OCI-LY7 (cell line): ENCODE measurements around the gene AKT1. TPM values are rescaled to one million over a fixed set of nuclear protein-coding genes. Genes with fewer than 3 reads are reported as not detected.

Experiments
- BruUV-seq: library from RNA; stranded (reverse); fragments of 400-500 nt; replicated peaks from 2 replicates; lab custom pipeline; 2021; lab: Mats Ljungman, UMichigan
- CTCF ChIA-PET: fragments of 300-600 bp; sonication (Branson Sonifier 250); formaldehyde crosslinking; loops from one replicate; lab custom pipeline; 2022; ENCODE audit warnings: antibody characterized with exemption; ENCODE audit not compliant: unreplicated experiment; lab: Charles Lee
- POLR2A ChIA-PET: fragments of 300-600 bp; sonication (Branson Sonifier 250); formaldehyde crosslinking; loops from one replicate; lab custom pipeline; 2022; ENCODE audit warnings: antibody characterized with exemption; lab: Charles Lee
- DNase-seq: peaks from one replicate; pipeline ENCODE4 v3.0.0-alpha.2; 2015; ENCODE audit warnings: low spot score
- H2AFZ ChIP-seq: fragments of 200-600 bp; sonication (generic), shearing (Covaris generic); 2 replicates; pipeline ENCODE4 v1.6.1; 2014; ENCODE audit warnings: mild to moderate bottlenecking, antibody characterized with exemption, low read length, moderate library complexity
- H3K27ac ChIP-seq: fragments of 200-600 bp; sonication (generic); 2 replicates; pipeline ENCODE4 v1.5.1; 2014; ENCODE audit warnings: mixed run types, low read depth, mild to moderate bottlenecking, moderate library complexity, low read length, inconsistent platforms; ENCODE audit not compliant: poor library complexity, severe bottlenecking
- H3K36me3 ChIP-seq: fragments of 200-600 bp; sonication (generic); 2 replicates; pipeline ENCODE4 v1.6.1; 2014; ENCODE audit warnings: mild to moderate bottlenecking, antibody characterized with exemption, low read length, moderate library complexity, mixed read lengths; ENCODE audit not compliant: insufficient read depth
- H3K4me1 ChIP-seq: fragments of 200-600 bp; sonication (generic); 2 replicates; pipeline ENCODE4 v1.5.1; 2014; ENCODE audit warnings: mild to moderate bottlenecking, low read length; ENCODE audit not compliant: insufficient read depth, poor library complexity, severe bottlenecking
- H3K4me2 ChIP-seq: fragments of 200-600 bp; sonication (generic); 2 replicates; pipeline ENCODE4 v1.6.1; 2014; ENCODE audit warnings: mild to moderate bottlenecking, low read length
- H3K4me3 ChIP-seq: fragments of 200-600 bp; sonication (generic); 2 replicates; pipeline ENCODE4 v1.5.1; 2014; ENCODE audit warnings: mild to moderate bottlenecking, low read depth, low read length; ENCODE audit not compliant: poor library complexity, severe bottlenecking
- H3K79me2 ChIP-seq: fragments of 200-600 bp; sonication (generic); 2 replicates; pipeline ENCODE4 v1.6.1; 2016; ENCODE audit warnings: low read depth, mild to moderate bottlenecking, low read length, moderate library complexity, mixed read lengths; ENCODE audit not compliant: insufficient read depth
- H3K9me2 ChIP-seq: fragments of 200-600 bp; sonication (generic); 2 replicates; pipeline ENCODE4 v1.6.1; 2016; ENCODE audit warnings: mild to moderate bottlenecking, low read length, mixed read lengths; ENCODE audit not compliant: insufficient read depth
- H3K9me3 ChIP-seq: fragments of 200-600 bp; sonication (generic); 2 replicates; pipeline ENCODE4 v1.6.1; 2014; ENCODE audit warnings: mild to moderate bottlenecking, mixed run types, low read length, mixed read lengths
- H4K20me1 ChIP-seq: fragments of 200-600 bp; sonication (generic); 2 replicates; pipeline ENCODE4 v1.6.1; 2014; ENCODE audit warnings: mild to moderate bottlenecking, antibody characterized with exemption, low read length, moderate library complexity, mixed read lengths; ENCODE audit not compliant: insufficient read depth
- CTCF ChIP-seq: fragments of 200-600 bp; sonication (generic); conservative IDR thresholded peaks from 2 replicates; pipeline ENCODE4 v1.5.1; 2014; ENCODE audit warnings: mild to moderate bottlenecking, antibody characterized with exemption, low read length, moderate library complexity, mixed read lengths
- EZH2phosphoT487 ChIP-seq: fragments of 200-600 bp; sonication (generic); IDR thresholded peaks from 2 replicates; pipeline ENCODE4 v1.6.1; 2018; ENCODE audit warnings: low read depth, borderline replicate concordance, mild to moderate bottlenecking, mixed run types, antibody characterized with exemption, low read length, moderate library complexity, mixed read lengths
- intact Hi-C: fragments of 100-400 bp; cut with micrococcal nuclease; formaldehyde crosslinking; loops from one replicate; pipeline ENCODE4 v1.10.0; 2022; ENCODE audit not compliant: unreplicated experiment
- total RNA-seq, 2 experiments: library from RNA; depleted of rRNA in 1 of 2; stranded (reverse); fragments of >200 nt in 1 of 2; shearing (Covaris generic) in 1 of 2; gene quantifications; 2 replicates each; pipeline ENCODE4 v1.2.3, GENCODE V29; 2014 to 2022

The AKT1 gene
- total RNA-seq, 2 experiments from 2014 or later = 75.4 to 108 TPM

- Histone ChIP-seq H2AFZ (no peak overlapping the region), H3K27ac (no peak overlapping the region), H3K9me2 (no peaks in the 10 kb centered on the region), H3K4me2 (no peak overlapping the region), H3K4me1 (peaks cover 28% of the 10 kb centered on the region), H4K20me1 (peaks cover 9% of the 10 kb centered on the region; the same call in 1 of the 2 replicates), H3K4me3 (no peak overlapping the region), H3K36me3 (no peaks in the 10 kb centered on the region), H3K79me2 (no peaks in the 10 kb centered on the region), H3K9me3 (no peaks in the 10 kb centered on the region)
- no peak for DNase-seq
- no peak for TF ChIP-seq CTCF
- TF ChIP-seq EZH2phosphoT487 = no peak
- CTCF ChIA-PET = no interaction called here
- no TSS peak for BruUV-seq
- intact Hi-C loops = no loop called here
- POLR2A ChIA-PET = no interaction called here
Measured at GRCh38 chr14:104796687-104797081, 1.1 kb upstream of the AKT1 start.

- Histone ChIP-seq H3K36me3 (no peaks in the 10 kb centered on the region), H3K9me3 (no peaks in the 10 kb centered on the region), H3K9me2 (no peaks in the 10 kb centered on the region), H3K4me3 (peak overlapping the region; percentile 63), H3K27ac (no peak overlapping the region), H3K4me1 (peaks cover 22% of the 10 kb centered on the region), H3K4me2 (peak overlapping the region; percentile 77), H2AFZ (peak overlapping the region; percentile 56), H4K20me1 (peaks cover 9% of the 10 kb centered on the region; the same call in 1 of the 2 replicates), H3K79me2 (no peaks in the 10 kb centered on the region)
- POLR2A ChIA-PET = no interaction called here
- CTCF ChIA-PET = no interaction called here
- intact Hi-C loops = no loop called here
- BruUV-seq = no TSS peak
- DNase-seq = peak; percentile 66
- TF ChIP-seq CTCF = no peak
- TF ChIP-seq EZH2phosphoT487 = no peak
Measured at GRCh38 chr14:104795781-104796686, 486 bp upstream of the AKT1 start.

- H2AFZ ChIP-seq = 0 out of 2 replicates have a peak overlapping the region, but pooled peaks have one; percentile 3
Measured at GRCh38 chr14:104794631-104794992, 936 bp downstream of the AKT1 start.

More at GRCh38 chr14:104794631-104794992, 936 bp downstream of the AKT1 start:
- Histone ChIP-seq H3K9me3 (no peaks in the 10 kb centered on the region), H3K4me2 (peak overlapping the region; percentile 100), H4K20me1 (peaks cover 9% of the 10 kb centered on the region; the same call in 1 of the 2 replicates), H3K36me3 (peaks cover 4% of the 10 kb centered on the region; the same call in 1 of the 2 replicates), H3K4me1 (peaks cover 21% of the 10 kb centered on the region), H3K4me3 (peak overlapping the region; percentile 93), H3K27ac (no peak overlapping the region), H3K79me2 (no peaks in the 10 kb centered on the region), H3K9me2 (no peaks in the 10 kb centered on the region)
- ChIA-PET POLR2A (no interaction called here), CTCF (no interaction called here)
- BruUV-seq = no TSS peak
- intact Hi-C loops = loop anchor here (1.0 kb wide), 1 partner anchor 41 kb away; the partner anchor contains the start of gene SIVA1
- TF ChIP-seq EZH2phosphoT487 (no peak), CTCF (no peak)
- DNase-seq = peak; percentile 20
